Measurements from ENCODE around the gene TOR2A.
A peak's percentile ranks its signal among the peaks of the same experiment; 100 is the strongest.

TOR2A gene

DNA sequence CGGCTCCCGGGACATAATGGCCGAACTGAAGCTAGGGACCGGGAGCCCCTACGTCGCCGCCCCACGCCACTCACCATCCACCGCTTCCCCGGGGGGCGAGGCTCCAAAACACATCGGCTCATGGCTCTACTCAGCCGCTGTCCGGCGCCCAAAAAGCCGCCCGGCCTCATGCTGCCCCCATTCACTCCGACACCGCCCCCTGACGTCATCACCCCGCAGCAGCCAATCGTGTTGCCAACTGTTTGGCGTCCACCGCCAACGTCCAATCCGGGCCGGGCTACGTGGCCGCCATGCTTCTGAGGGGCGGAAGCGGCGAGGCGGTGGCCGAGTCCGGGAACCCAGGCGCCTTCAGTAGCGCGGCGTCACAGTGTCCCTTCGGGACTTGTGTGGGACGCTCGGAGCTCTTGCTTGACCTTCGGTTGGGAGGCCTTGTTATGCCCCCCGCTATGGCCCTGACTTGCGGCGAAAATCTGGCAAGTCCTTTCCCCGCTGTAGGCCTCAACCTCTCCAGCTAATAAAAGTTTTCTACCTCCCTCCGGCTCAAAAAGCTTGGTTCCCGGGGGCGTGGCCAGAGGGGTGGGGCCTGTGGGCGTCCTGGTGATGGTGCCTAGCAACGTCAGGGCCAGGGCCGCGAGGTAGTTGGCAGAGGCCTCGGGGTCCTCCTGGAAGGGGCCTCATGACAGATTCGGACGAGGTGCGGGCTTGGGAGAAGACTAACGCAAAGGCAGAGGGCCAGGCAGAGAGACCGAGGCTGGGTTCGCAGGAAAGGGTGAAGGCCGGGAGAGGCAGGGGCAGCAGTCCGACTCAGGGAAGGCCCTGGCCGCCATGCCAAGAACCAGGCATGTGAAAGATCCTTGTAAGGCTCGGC lies 19.4 kb downstream of the TOR2A start, which contains the start of the genes PTRH1 and TTC16:
PTRH1 (minus strand) TSS at position 194 of the 868 bp plus-strand sequence; CDS start at position 170, 24 bp downstream.
TTC16 (plus strand) TSS at position 610 of the 868 bp plus-strand sequence; CDS start at position 677, 67 bp downstream.
- Histone ChIP-seq H2AFZ (peak within 1 kb of the TSS; percentile 94), H3K9me3 (ENCODE audit: control insufficient read depth, low read length) (no peaks in the 10 kb centered on the region), H3K79me2 (no peaks in the 10 kb centered on the region), H3K9ac (peak within 1 kb of the TSS; percentile 19), H3K27ac (peak within 1 kb of the TSS; percentile 88), H3K4me2 (ENCODE audit: low read length) (peak within 1 kb of the TSS; percentile 98), H3K36me3 (ENCODE audit: control insufficient read depth, insufficient read depth, low read length) (no peaks in the 10 kb centered on the region), H3K27me3 (ENCODE audit: control insufficient read depth, insufficient read depth, low read length) (no peaks in the 10 kb centered on the region), H3K4me3 (ENCODE audit: low read depth, low read length) (peak within 1 kb of the TSS; percentile 85), H3K4me1 (no peaks in the 10 kb centered on the region)
- TF ChIP-seq, protein P1, sequence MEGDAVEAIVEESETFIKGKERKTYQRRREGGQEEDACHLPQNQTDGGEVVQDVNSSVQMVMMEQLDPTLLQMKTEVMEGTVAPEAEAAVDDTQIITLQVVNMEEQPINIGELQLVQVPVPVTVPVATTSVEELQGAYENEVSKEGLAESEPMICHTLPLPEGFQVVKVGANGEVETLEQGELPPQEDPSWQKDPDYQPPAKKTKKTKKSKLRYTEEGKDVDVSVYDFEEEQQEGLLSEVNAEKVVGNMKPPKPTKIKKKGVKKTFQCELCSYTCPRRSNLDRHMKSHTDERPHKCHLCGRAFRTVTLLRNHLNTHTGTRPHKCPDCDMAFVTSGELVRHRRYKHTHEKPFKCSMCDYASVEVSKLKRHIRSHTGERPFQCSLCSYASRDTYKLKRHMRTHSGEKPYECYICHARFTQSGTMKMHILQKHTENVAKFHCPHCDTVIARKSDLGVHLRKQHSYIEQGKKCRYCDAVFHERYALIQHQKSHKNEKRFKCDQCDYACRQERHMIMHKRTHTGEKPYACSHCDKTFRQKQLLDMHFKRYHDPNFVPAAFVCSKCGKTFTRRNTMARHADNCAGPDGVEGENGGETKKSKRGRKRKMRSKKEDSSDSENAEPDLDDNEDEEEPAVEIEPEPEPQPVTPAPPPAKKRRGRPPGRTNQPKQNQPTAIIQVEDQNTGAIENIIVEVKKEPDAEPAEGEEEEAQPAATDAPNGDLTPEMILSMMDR (IDR thresholded peaks at IDR 0.05), result no peak

DNA sequence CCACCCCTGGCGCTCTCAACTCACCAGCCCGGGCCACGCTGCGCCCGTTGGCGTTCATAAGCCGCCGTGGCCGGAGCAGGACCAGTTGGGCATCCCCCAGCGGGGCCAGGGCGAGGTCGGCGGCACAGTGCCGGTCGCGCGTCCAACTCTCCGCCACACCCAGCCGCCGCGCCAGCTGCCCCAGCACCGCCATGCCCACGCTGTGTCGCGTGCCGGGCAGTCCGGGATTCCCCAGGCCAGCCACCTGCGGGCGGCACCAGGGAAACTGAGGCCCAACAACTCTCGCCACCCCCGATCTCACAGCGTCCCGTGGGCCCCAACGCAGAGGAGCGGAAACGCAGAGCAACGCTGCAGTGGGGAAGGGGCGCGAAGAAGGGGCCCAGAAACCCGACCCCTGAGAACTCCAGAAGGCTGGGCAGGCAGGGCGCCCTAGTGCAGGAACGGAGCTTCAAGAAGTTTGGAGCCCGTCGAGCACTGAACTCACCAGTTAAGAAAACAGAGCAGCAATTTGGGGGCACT lies 20.1 kb downstream of the TOR2A start:
- no peaks in the 10 kb centered on the region for H3K4me1 ChIP-seq
- peak overlapping the region; percentile 88 for H3K27ac ChIP-seq
- TF ChIP-seq, protein P1 (IDR thresholded peaks at IDR 0.05), result no peak
- no peaks in the 10 kb centered on the region for H3K9me3 ChIP-seq (ENCODE audit: control insufficient read depth, low read length)
- H3K4me2 ChIP-seq (ENCODE audit: low read length), result peak overlapping the region; percentile 98
- H3K4me3 ChIP-seq (ENCODE audit: low read depth, low read length), result peak overlapping the region; percentile 85
- H3K27me3 ChIP-seq (ENCODE audit: control insufficient read depth, insufficient read depth, low read length), result no peaks in the 10 kb centered on the region
- H2AFZ ChIP-seq, result peak overlapping the region; percentile 94
- H3K9ac ChIP-seq, result no peak overlapping the region
- no peaks in the 10 kb centered on the region for H3K36me3 ChIP-seq (ENCODE audit: control insufficient read depth, insufficient read depth, low read length)
- no peaks in the 10 kb centered on the region for H3K79me2 ChIP-seq

DNA sequence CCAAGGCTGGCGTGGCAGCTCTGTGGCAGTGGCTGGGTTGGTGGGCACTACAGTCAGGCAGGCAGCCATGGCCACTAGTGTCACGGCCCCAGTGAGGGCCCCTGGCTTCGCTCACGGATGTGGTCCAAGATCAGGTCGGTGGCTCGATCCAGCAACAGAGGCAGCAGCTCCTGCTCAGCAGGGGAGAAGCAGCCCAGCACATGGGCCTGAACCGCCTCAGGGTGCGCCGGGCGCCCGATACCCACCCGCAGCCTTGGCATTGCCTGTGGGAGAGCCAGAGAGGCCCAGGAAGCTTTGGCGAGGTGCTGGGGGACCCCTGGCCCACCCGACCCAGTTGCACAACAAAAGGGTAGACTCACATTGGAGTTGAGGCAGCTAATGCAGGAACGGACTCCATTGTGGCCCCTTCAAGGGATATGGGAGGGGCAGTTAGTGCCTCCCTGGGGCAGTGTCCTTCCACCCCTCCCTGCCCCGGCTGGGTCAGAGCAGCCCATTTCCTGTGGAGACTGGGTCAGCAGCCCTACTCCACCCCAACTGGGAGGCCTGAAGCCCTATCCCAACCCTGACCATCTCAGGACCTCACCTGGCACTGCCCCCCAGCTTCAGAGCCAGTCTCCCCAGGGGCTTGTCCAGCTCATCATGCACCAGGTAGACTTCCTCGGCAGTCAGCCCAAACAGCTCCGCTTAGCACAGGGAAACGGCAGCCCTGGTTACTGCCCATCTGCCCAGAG lies 20.9 kb downstream of the TOR2A start:
- no peak overlapping the region for H3K9ac ChIP-seq
- H3K27me3 ChIP-seq (ENCODE audit: control insufficient read depth, insufficient read depth, low read length), result no peaks in the 10 kb centered on the region
- no peaks in the 10 kb centered on the region for H3K4me1 ChIP-seq
- no peaks in the 10 kb centered on the region for H3K9me3 ChIP-seq (ENCODE audit: control insufficient read depth, low read length)
- H3K4me3 ChIP-seq (ENCODE audit: low read depth, low read length), result peak overlapping the region; percentile 15
- H3K36me3 ChIP-seq (ENCODE audit: control insufficient read depth, insufficient read depth, low read length), result no peaks in the 10 kb centered on the region
- H2AFZ ChIP-seq, result no peak overlapping the region
- peak overlapping the region; percentile 39 for H3K4me2 ChIP-seq (ENCODE audit: low read length)
- no peaks in the 10 kb centered on the region for H3K79me2 ChIP-seq
- TF ChIP-seq, protein P1 (IDR thresholded peaks at IDR 0.05), result no peak
- H3K27ac ChIP-seq, result no peak overlapping the region

DNA sequence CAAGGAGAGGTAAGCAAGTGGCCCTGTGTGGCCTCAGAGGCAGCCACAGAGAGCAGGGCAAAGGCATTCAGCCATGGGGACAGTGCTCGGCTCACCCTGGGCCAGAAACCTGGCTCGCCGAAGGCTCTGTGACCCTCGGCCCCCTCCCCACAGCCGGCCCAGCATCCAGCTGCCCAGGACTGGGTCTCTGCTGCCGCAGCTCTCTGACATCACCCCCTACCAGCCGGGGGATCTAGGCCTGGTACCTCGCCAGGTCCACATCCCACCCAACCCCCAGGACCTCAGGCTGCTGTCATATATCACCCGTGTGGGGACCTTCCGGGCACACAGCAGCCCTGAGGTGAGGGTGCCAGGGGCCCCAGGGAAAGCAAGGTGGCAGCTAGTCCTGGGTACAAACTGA lies 22.2 kb downstream of the TOR2A start:
- H3K4me1 ChIP-seq, result no peaks in the 10 kb centered on the region
- no peak overlapping the region for H3K27ac ChIP-seq
- no peaks in the 10 kb centered on the region for H3K27me3 ChIP-seq (ENCODE audit: control insufficient read depth, insufficient read depth, low read length)
- H3K9me3 ChIP-seq (ENCODE audit: control insufficient read depth, low read length), result no peaks in the 10 kb centered on the region
- H3K9ac ChIP-seq, result no peak overlapping the region
- H3K36me3 ChIP-seq (ENCODE audit: control insufficient read depth, insufficient read depth, low read length), result no peaks in the 10 kb centered on the region
- no peak overlapping the region for H3K4me2 ChIP-seq (ENCODE audit: low read length)
- no peak overlapping the region for H3K4me3 ChIP-seq (ENCODE audit: low read depth, low read length)
- TF ChIP-seq, protein P1 (IDR thresholded peaks at IDR 0.05), result no peak
- no peak overlapping the region for H2AFZ ChIP-seq
- no peaks in the 10 kb centered on the region for H3K79me2 ChIP-seq

Data from parathyroid adenoma (tissue), 2 donors.